HepG2 (cell line): ENCODE measurements around the gene NLRC4. TPM values are rescaled to one million over a fixed set of nuclear protein-coding genes. Genes with fewer than 3 reads are reported as not detected.

ENCODE experiments used
- AHR ChIP-seq: IDR thresholded peaks from 2 replicates; pipeline ENCODE4 v1.6.1; 2018; ENCODE audit warnings: missing genetic modification reagents, missing compliant biosample characterization
- CBX1 ChIP-seq: IDR thresholded peaks from one replicate; pipeline ENCODE4 v1.6.1; 2016; ENCODE audit warnings: antibody characterized with exemption, low read depth
- DMTF1 ChIP-seq: sonication (generic); formaldehyde crosslinking; IDR thresholded peaks from 2 replicates; pipeline ENCODE4 v1.4.0; 2020; ENCODE audit warnings: mild to moderate bottlenecking, missing genetic modification reagents
- DNMT1 ChIP-seq: sonication (generic); formaldehyde crosslinking; IDR thresholded peaks from 2 replicates; pipeline ENCODE4 v1.5.1; 2020; ENCODE audit warnings: mild to moderate bottlenecking, missing genetic modification reagents
- FOSL2 ChIP-seq: sonication (generic); formaldehyde crosslinking; IDR thresholded peaks from 2 replicates; pipeline ENCODE4 v1.4.0; 2020; ENCODE audit warnings: missing genetic modification reagents
- FOXA1 ChIP-seq, 2 experiments: fragments of 450-650 bp in 1 of 2; sonication (generic) in 1 of 2; formaldehyde crosslinking in 1 of 2; IDR thresholded peaks; 2 replicates each; pipeline versions ENCODE4 v1.4.0 to v1.6.1; 2016 to 2020; ENCODE audit warnings: missing genetic modification reagents in 1 of 2
- GZF1 ChIP-seq: sonication (generic); formaldehyde crosslinking; IDR thresholded peaks from 2 replicates; pipeline ENCODE4 v1.5.1; 2020; ENCODE audit warnings: mild to moderate bottlenecking, missing genetic modification reagents
- KDM2A ChIP-seq: sonication (generic); formaldehyde crosslinking; IDR thresholded peaks from 2 replicates; pipeline ENCODE4 v1.4.0; 2020; ENCODE audit warnings: low read depth, missing genetic modification reagents, borderline replicate concordance
- LBX2 ChIP-seq: sonication (generic); formaldehyde crosslinking; IDR thresholded peaks from 2 replicates; pipeline ENCODE4 v1.5.0; 2020; ENCODE audit warnings: missing genetic modification reagents, mild to moderate bottlenecking, borderline replicate concordance
- MLX ChIP-seq: IDR thresholded peaks from 2 replicates; pipeline ENCODE4 v1.6.1; 2016
- NCOA5 ChIP-seq: sonication (generic); formaldehyde crosslinking; IDR thresholded peaks from 2 replicates; pipeline ENCODE4 v1.4.0; 2020; ENCODE audit warnings: missing genetic modification reagents
- PCBP2 ChIP-seq: fragments of 200-400 bp; formaldehyde crosslinking; optimal IDR thresholded peaks from 2 replicates; pipeline ENCODE3; 2018; ENCODE audit warnings: low read length, low read depth; ENCODE audit not compliant: poor library complexity, severe bottlenecking
- PRDM4 ChIP-seq: sonication (generic); formaldehyde crosslinking; IDR thresholded peaks from 2 replicates; pipeline ENCODE4 v1.9.0; 2021; ENCODE audit warnings: missing genetic modification reagents, borderline replicate concordance
- SALL1 ChIP-seq: sonication (generic); formaldehyde crosslinking; IDR thresholded peaks from 2 replicates; pipeline ENCODE4 v1.8.0; 2022; ENCODE audit warnings: mild to moderate bottlenecking, missing genetic modification reagents
- SAP130 ChIP-seq: IDR thresholded peaks from 2 replicates; pipeline ENCODE4 v1.6.1; 2016; ENCODE audit warnings: low read depth
- SATB2 ChIP-seq: sonication (generic); formaldehyde crosslinking; IDR thresholded peaks from 2 replicates; pipeline ENCODE4 v1.5.0; 2020; ENCODE audit warnings: missing genetic modification reagents
- SRSF1 ChIP-seq: fragments of 200-400 bp; formaldehyde crosslinking; optimal IDR thresholded peaks from 2 replicates; pipeline ENCODE3; 2017; ENCODE audit warnings: mild to moderate bottlenecking, low read depth, low read length, moderate library complexity
- YEATS2 ChIP-seq: sonication (generic); formaldehyde crosslinking; IDR thresholded peaks from 2 replicates; pipeline ENCODE4 v1.4.0; 2020; ENCODE audit warnings: missing genetic modification reagents, borderline replicate concordance
- ZIK1 ChIP-seq: sonication (generic); formaldehyde crosslinking; IDR thresholded peaks from 2 replicates; pipeline ENCODE4 v1.5.0; 2020; ENCODE audit warnings: mild to moderate bottlenecking, low read depth, missing genetic modification reagents, borderline replicate concordance
- ZNF331 ChIP-seq: sonication (generic); formaldehyde crosslinking; IDR thresholded peaks from 2 replicates; pipeline ENCODE4 v1.4.0; 2020; ENCODE audit warnings: missing genetic modification reagents
- ZNF547 ChIP-seq: sonication (generic); formaldehyde crosslinking; IDR thresholded peaks from 2 replicates; pipeline ENCODE4 v1.5.1; 2020; ENCODE audit warnings: mild to moderate bottlenecking, missing genetic modification reagents
- ZNF567 ChIP-seq: sonication (generic); formaldehyde crosslinking; IDR thresholded peaks from 2 replicates; pipeline ENCODE4 v1.8.1; 2023; ENCODE audit warnings: mild to moderate bottlenecking, missing genetic modification reagents, borderline replicate concordance
- ZNF570 ChIP-seq: sonication (generic); formaldehyde crosslinking; IDR thresholded peaks from 2 replicates; pipeline ENCODE4 v1.4.0; 2020; ENCODE audit warnings: mild to moderate bottlenecking, missing genetic modification reagents, borderline replicate concordance
- ZNF800 ChIP-seq: sonication (generic); formaldehyde crosslinking; IDR thresholded peaks from 2 replicates; pipeline ENCODE4 v1.4.0; 2020; ENCODE audit warnings: missing genetic modification reagents
- polyA plus RNA-seq, 8 experiments: library from polyadenylated mRNA; depleted of rRNA in 3 of 8; stranded (reverse) in 7 of 8; unstranded in 1 of 8; fragments of >200 nt; fragmentation: Illumina TruSeq in 4 of 8; extraction: Trizol in 4 of 8; gene quantifications; 2 replicates each; pipeline versions ENCODE4 v1.2.1 to v1.2.3, GENCODE V29; 2011 to 2016; ENCODE audit warnings: low read depth in 4 of 8, missing spikeins in 1 of 8, mixed read lengths in 1 of 8; ENCODE audit not compliant: insufficient read depth in 1 of 8
- total RNA-seq, 5 experiments: library from RNA; depleted of rRNA; stranded (reverse); fragments of >200 nt; fragmentation: Illumina TruSeq; extraction: Trizol; gene quantifications; 2 replicates each; pipeline ENCODE4 v1.2.3, GENCODE V29; 2016; ENCODE audit warnings: low read depth in 1 of 5

NLRC4 gene
- total and polyA plus RNA-seq, 2 of the 13 experiments (the other 11 are each of a cell fraction or from before 2014, with no cell fraction given) = 0.15 to 0.29 TPM

GRCh38 chr2:32250290-32250689, 14.4 kb downstream of the NLRC4 start (continued):
- TF ChIP-seq CBX1 (no peak), FOSL2 (peak; percentile 23; the same call in 1 of the 2 replicates), LBX2 (no peak), SALL1 (CRISPR knock-in tag) (peak; percentile 15; the same call in 1 of the 2 replicates), ZIK1 (CRISPR knock-in tag) (no peak), PRDM4 (CRISPR knock-in tag) (no peak), DNMT1 (no peak), SATB2 (CRISPR knock-in tag) (0 out of 2 replicates have a peak, but pooled peaks have one; percentile 27), SRSF1 (no peak), ZNF567 (CRISPR knock-in tag) (no peak), NCOA5 (CRISPR knock-in tag) (no peak), DMTF1 (CRISPR knock-in tag) (no peak), ZNF331 (no peak), SAP130 (CRISPR knock-in tag) (peak; percentile 38; the same call in 1 of the 2 replicates), GZF1 (no peak), ZNF800 (CRISPR knock-in tag) (0 out of 2 replicates have a peak, but pooled peaks have one; percentile 29), ZNF547 (CRISPR knock-in tag) (no peak), AHR (CRISPR knock-in tag) (no peak), MLX (CRISPR knock-in tag) (no peak), ZNF570 (no peak), PCBP2 (no peak), KDM2A (no peak), FOXA1 (IDR thresholded peaks at IDR 0.05) (no peak), FOXA1 (CRISPR knock-in tag; IDR thresholded peaks at IDR 0.05) (peak; percentile 52; the same call in 1 of the 2 replicates), YEATS2 (no peak)
